SU-DHL-6 (cell line): ENCODE measurements around the gene VAC14.

ENCODE experiments used
- EZH2phosphoT487 ChIP-seq: fragments of 200-600 bp; sonication (generic), shearing (Covaris generic); conservative IDR thresholded peaks from 2 replicates; pipeline ENCODE4 v1.6.1; 2018; ENCODE audit warnings: mild to moderate bottlenecking, antibody characterized with exemption, low read length, moderate library complexity, mixed read lengths
- TF ChIP-seq, protein P1 (sequence below): fragments of 200-600 bp; sonication (generic); IDR thresholded peaks from one replicate; pipeline ENCODE4 v1.5.1; 2017; ENCODE audit warnings: antibody characterized with exemption, mild to moderate bottlenecking, low read length, moderate library complexity; ENCODE audit not compliant: insufficient read depth, poor library complexity, severe bottlenecking

- TF ChIP-seq, protein P1, sequence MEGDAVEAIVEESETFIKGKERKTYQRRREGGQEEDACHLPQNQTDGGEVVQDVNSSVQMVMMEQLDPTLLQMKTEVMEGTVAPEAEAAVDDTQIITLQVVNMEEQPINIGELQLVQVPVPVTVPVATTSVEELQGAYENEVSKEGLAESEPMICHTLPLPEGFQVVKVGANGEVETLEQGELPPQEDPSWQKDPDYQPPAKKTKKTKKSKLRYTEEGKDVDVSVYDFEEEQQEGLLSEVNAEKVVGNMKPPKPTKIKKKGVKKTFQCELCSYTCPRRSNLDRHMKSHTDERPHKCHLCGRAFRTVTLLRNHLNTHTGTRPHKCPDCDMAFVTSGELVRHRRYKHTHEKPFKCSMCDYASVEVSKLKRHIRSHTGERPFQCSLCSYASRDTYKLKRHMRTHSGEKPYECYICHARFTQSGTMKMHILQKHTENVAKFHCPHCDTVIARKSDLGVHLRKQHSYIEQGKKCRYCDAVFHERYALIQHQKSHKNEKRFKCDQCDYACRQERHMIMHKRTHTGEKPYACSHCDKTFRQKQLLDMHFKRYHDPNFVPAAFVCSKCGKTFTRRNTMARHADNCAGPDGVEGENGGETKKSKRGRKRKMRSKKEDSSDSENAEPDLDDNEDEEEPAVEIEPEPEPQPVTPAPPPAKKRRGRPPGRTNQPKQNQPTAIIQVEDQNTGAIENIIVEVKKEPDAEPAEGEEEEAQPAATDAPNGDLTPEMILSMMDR, result no peak
- no peak for TF ChIP-seq EZH2phosphoT487
Observed at GRCh38 chr16:70767377-70768202, 33.4 kb downstream of the VAC14 start.
